ENCODE results near the gene MAGI2. TPM values are rescaled to one million over a fixed set of nuclear protein-coding genes. Genes with fewer than 3 reads are reported as not detected.

MAGI2 gene
- total and polyA plus RNA-seq, 2 experiments from 2014 or later: 3.5 to 4.1 TPM

GRCh38 chr7:78489476-78490240 lies 963.8 kb downstream of the MAGI2 start:
- H2AFZ ChIP-seq: peak overlapping the region; percentile 82
- H3K4me2 ChIP-seq (ENCODE audit: unreplicated experiment): peak overlapping the region; percentile 69
- TF ChIP-seq EZH2 (IDR thresholded peaks at IDR 0.05; ENCODE audit: insufficient read depth, poor library complexity, severe bottlenecking) (no peak), EZH2phosphoT487 (IDR thresholded peaks at IDR 0.05; ENCODE audit: insufficient read depth, low read depth) (no peak)
- no peaks in the 10 kb centered on the region for H3K9me2 ChIP-seq (ENCODE audit: insufficient read depth)
- in situ Hi-C loops (cut with MboI): no loop called here
- H3K9me3 ChIP-seq (ENCODE audit: low read depth): no peaks in the 10 kb centered on the region
- H3K36me3 ChIP-seq (ENCODE audit: low read depth): no peaks in the 10 kb centered on the region
- H3F3A ChIP-seq (ENCODE audit: insufficient read depth): no peaks in the 10 kb centered on the region; the same call in 1 of the 2 replicates
- no peaks in the 10 kb centered on the region for H3K79me2 ChIP-seq (ENCODE audit: insufficient read depth)
- H4K20me1 ChIP-seq (ENCODE audit: insufficient read depth): no peaks in the 10 kb centered on the region
- no peaks in the 10 kb centered on the region for H3K27me3 ChIP-seq (replicated peaks; ENCODE audit: insufficient read depth)
- peak; percentile 42 for DNase-seq
- H3K9ac ChIP-seq: peak overlapping the region; percentile 36
- peak overlapping the region; percentile 61 for H3K4me3 ChIP-seq
- 25 to 32% methylated on average over 5 of the region's 5 CpGs for WGBS, 2 experiments (ENCODE audit: low coverage in 1 of 2, low lambda C conversion rate in 2 of 2, missing lambda C conversion rate in 2 of 2)
- H3K4me1 ChIP-seq (ENCODE audit: insufficient read depth): peaks cover 20% of the 10 kb centered on the region
- no peak overlapping the region for H3K27ac ChIP-seq

GRCh38 chr7:78487464-78487863 lies 966.0 kb downstream of the MAGI2 start:
- Histone ChIP-seq H3F3A (ENCODE audit: insufficient read depth) (no peaks in the 10 kb centered on the region), H3K4me2 (ENCODE audit: unreplicated experiment) (no peak overlapping the region)

DNA sequence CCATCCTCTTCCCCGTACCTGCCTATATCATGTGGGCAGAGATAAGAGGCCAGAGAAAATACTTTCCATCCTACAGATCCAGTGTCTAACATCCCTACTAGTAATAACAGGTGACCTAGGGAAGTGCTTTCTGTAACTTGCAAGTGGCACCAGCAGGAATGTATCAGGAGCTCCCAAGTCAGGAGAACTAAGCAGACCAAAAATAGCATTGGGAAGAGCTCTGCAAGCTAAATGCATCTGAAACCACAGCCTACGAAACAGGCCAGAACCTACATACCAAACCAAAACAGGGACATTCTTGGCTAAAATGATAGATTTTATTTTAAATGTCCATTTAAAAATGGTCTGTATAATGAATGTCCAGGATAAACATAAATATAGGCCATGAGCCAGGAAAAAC lies 974.1 kb downstream of the MAGI2 start:
- H3K36me3 ChIP-seq (ENCODE audit: low read depth): no peaks in the 10 kb centered on the region
- H3K27ac ChIP-seq: no peak overlapping the region
- H2AFZ ChIP-seq: no peak overlapping the region
- peaks cover 3% of the 10 kb centered on the region; the same call in 1 of the 2 replicates for H3K9me2 ChIP-seq (ENCODE audit: insufficient read depth)
- peaks cover 13% of the 10 kb centered on the region; the same call in 1 of the 2 replicates for H3K4me1 ChIP-seq (ENCODE audit: insufficient read depth)
- DNase-seq: no peak
- TF ChIP-seq EZH2phosphoT487 (IDR thresholded peaks at IDR 0.05; ENCODE audit: insufficient read depth, low read depth) (no peak), EZH2 (IDR thresholded peaks at IDR 0.05; ENCODE audit: insufficient read depth, poor library complexity, severe bottlenecking) (no peak)
- H3K4me3 ChIP-seq: no peak overlapping the region
- H3K27me3 ChIP-seq (replicated peaks; ENCODE audit: insufficient read depth): no peaks in the 10 kb centered on the region
- H3F3A ChIP-seq (ENCODE audit: insufficient read depth): no peaks in the 10 kb centered on the region
- WGBS, 2 experiments (ENCODE audit: low coverage in 1 of 2, low lambda C conversion rate in 2 of 2, missing lambda C conversion rate in 2 of 2): 83 to 88% methylated on average over 2 of the region's 2 CpGs
- no peaks in the 10 kb centered on the region for H3K79me2 ChIP-seq (ENCODE audit: insufficient read depth)
- H3K9me3 ChIP-seq (ENCODE audit: low read depth): no peaks in the 10 kb centered on the region
- H3K9ac ChIP-seq: no peak overlapping the region
- H4K20me1 ChIP-seq (ENCODE audit: insufficient read depth): no peaks in the 10 kb centered on the region
- H3K4me2 ChIP-seq (ENCODE audit: unreplicated experiment): no peak overlapping the region
- in situ Hi-C loops (cut with MboI): no loop called here

More at GRCh38 chr7:78487464-78487863, 966.0 kb downstream of the MAGI2 start:
- no peak overlapping the region for H3K9ac ChIP-seq
- in situ Hi-C loops (cut with MboI): no loop called here
- no peaks in the 10 kb centered on the region for H3K9me3 ChIP-seq (ENCODE audit: low read depth)
- H3K4me3 ChIP-seq: no peak overlapping the region
- H3K4me1 ChIP-seq (ENCODE audit: insufficient read depth): peaks cover 20% of the 10 kb centered on the region
- H3K79me2 ChIP-seq (ENCODE audit: insufficient read depth): no peaks in the 10 kb centered on the region
- no peaks in the 10 kb centered on the region for H3K9me2 ChIP-seq (ENCODE audit: insufficient read depth)
- no peaks in the 10 kb centered on the region for H3K27me3 ChIP-seq (replicated peaks; ENCODE audit: insufficient read depth)
- DNase-seq: no peak
- WGBS, 2 experiments (ENCODE audit: low coverage in 1 of 2, low lambda C conversion rate in 2 of 2, missing lambda C conversion rate in 2 of 2): 72 to 74% methylated on average over 5 of the region's 5 CpGs
- no peak overlapping the region for H2AFZ ChIP-seq
- H3K27ac ChIP-seq: no peak overlapping the region
- TF ChIP-seq EZH2 (IDR thresholded peaks at IDR 0.05; ENCODE audit: insufficient read depth, poor library complexity, severe bottlenecking) (no peak), EZH2phosphoT487 (IDR thresholded peaks at IDR 0.05; ENCODE audit: insufficient read depth, low read depth) (no peak)
- H4K20me1 ChIP-seq (ENCODE audit: insufficient read depth): no peaks in the 10 kb centered on the region
- no peaks in the 10 kb centered on the region for H3K36me3 ChIP-seq (ENCODE audit: low read depth)

- Histone ChIP-seq H3K27me3 (replicated peaks; ENCODE audit: insufficient read depth) (no peaks in the 10 kb centered on the region), H4K20me1 (ENCODE audit: insufficient read depth) (no peaks in the 10 kb centered on the region), H3K9ac (no peak overlapping the region), H3K4me1 (ENCODE audit: insufficient read depth) (peaks cover 37% of the 10 kb centered on the region), H3K4me3 (no peak overlapping the region), H3K36me3 (ENCODE audit: low read depth) (no peaks in the 10 kb centered on the region), H3F3A (ENCODE audit: insufficient read depth) (peaks cover 18% of the 10 kb centered on the region), H3K79me2 (ENCODE audit: insufficient read depth) (no peaks in the 10 kb centered on the region), H2AFZ (no peak overlapping the region), H3K9me3 (ENCODE audit: low read depth) (no peaks in the 10 kb centered on the region), H3K27ac (no peak overlapping the region), H3K9me2 (ENCODE audit: insufficient read depth) (peaks cover 3% of the 10 kb centered on the region; the same call in 1 of the 2 replicates), H3K4me2 (ENCODE audit: unreplicated experiment) (no peak overlapping the region)
- DNase-seq: no peak
- no peak for TF ChIP-seq EZH2phosphoT487 (IDR thresholded peaks at IDR 0.05; ENCODE audit: insufficient read depth, low read depth)
- no peak for TF ChIP-seq EZH2 (IDR thresholded peaks at IDR 0.05; ENCODE audit: insufficient read depth, poor library complexity, severe bottlenecking)
- WGBS, 2 experiments (ENCODE audit: low coverage in 1 of 2, low lambda C conversion rate in 2 of 2, missing lambda C conversion rate in 2 of 2): 78 to 79% methylated on average over 2 of the region's 2 CpGs
- in situ Hi-C loops (cut with MboI): no loop called here
Observed at GRCh38 chr7:78476851-78477405, 976.5 kb downstream of the MAGI2 start.
